HG03378 (cell line): Measurements from ENCODE around the gene AGBL1.

Experiments
- ATAC-seq: cut with Tn5 transposase; IDR thresholded peaks from one replicate; pipeline ENCODE4 v1.9.1; 2021; ENCODE audit warnings: mild to moderate bottlenecking, moderate library complexity; ENCODE audit not compliant: unreplicated experiment

Gene AGBL1

GRCh38 chr15:86312486-86312885 is 232.8 kb downstream of the AGBL1 start:
- ATAC-seq: no peak

GRCh38 chr15:86316216-86316615 is 236.5 kb downstream of the AGBL1 start:
- ATAC-seq: no peak

- ATAC-seq: no peak
Measured at GRCh38 chr15:86316726-86317383, 237.2 kb downstream of the AGBL1 start.

- no peak for ATAC-seq
Measured at GRCh38 chr15:86317384-86317740, 237.7 kb downstream of the AGBL1 start.

GRCh38 chr15:86322629-86323028 is 243.0 kb downstream of the AGBL1 start:
- no peak for ATAC-seq

GRCh38 chr15:86327230-86327865 is 247.7 kb downstream of the AGBL1 start:
- no peak for ATAC-seq

- ATAC-seq: no peak
Measured at GRCh38 chr15:86328658-86329057, 249.0 kb downstream of the AGBL1 start.

GRCh38 chr15:86329311-86330013 is 249.8 kb downstream of the AGBL1 start:
- no peak for ATAC-seq

GRCh38 chr15:86333819-86334218 is 254.1 kb downstream of the AGBL1 start:
- ATAC-seq: no peak

GRCh38 chr15:86336051-86336788 is 256.5 kb downstream of the AGBL1 start:
- ATAC-seq: no peak

GRCh38 chr15:86337071-86337470 is 257.4 kb downstream of the AGBL1 start:
- ATAC-seq: no peak

- no peak for ATAC-seq
Measured at GRCh38 chr15:86347245-86347644, 267.6 kb downstream of the AGBL1 start.

GRCh38 chr15:86349565-86349964 is 269.9 kb downstream of the AGBL1 start:
- ATAC-seq: no peak

- ATAC-seq: no peak
Measured at GRCh38 chr15:86353213-86353612, 273.5 kb downstream of the AGBL1 start.

GRCh38 chr15:86355361-86355760 is 275.7 kb downstream of the AGBL1 start:
- no peak for ATAC-seq

- no peak for ATAC-seq
Measured at GRCh38 chr15:86355801-86356200, 276.1 kb downstream of the AGBL1 start.

GRCh38 chr15:86362555-86362954 is 282.9 kb downstream of the AGBL1 start:
- ATAC-seq: no peak

- no peak for ATAC-seq
Measured at GRCh38 chr15:86373147-86373546, 293.5 kb downstream of the AGBL1 start.

- ATAC-seq: no peak
Measured at GRCh38 chr15:86375733-86376280, 296.1 kb downstream of the AGBL1 start.

- ATAC-seq: no peak
Measured at GRCh38 chr15:86377914-86378313, 298.2 kb downstream of the AGBL1 start.

GRCh38 chr15:86382341-86382740 is 302.7 kb downstream of the AGBL1 start:
- ATAC-seq: no peak
